Natural killer cell treated with Interleukin-12 subunit alpha and Interleukin-12 subunit beta and Interleukin-15 and Interleukin-18, amount 100 ng/mL, for 72 hours (primary cell): Measurements from ENCODE around the gene DIO3. TPM values are rescaled to one million over a fixed set of nuclear protein-coding genes. Genes with fewer than 3 reads are reported as not detected.

Experiments
- ATAC-seq, 2 donors: fragments of 150-1000 bp; cut with Tn5 transposase in 1 of 2; sonication (Bioruptor Pico), chemical (Tn5 transposase) in 1 of 2; 2 replicates each; pipeline ENCODE4 v1.10.0; 2021
- DNase-seq: peaks from one replicate; pipeline ENCODE4 v3.0.0; 2022; ENCODE audit warnings: low spot score
- H3K27ac Mint-ChIP-seq, 2 donors: 1 replicate in 1 of 2; 2 replicates in 1 of 2; pipeline ENCODE4 v1.8.0; 2022; ENCODE audit warnings: mixed read lengths in 2 of 2, mild to moderate bottlenecking in 1 of 2, moderate library complexity in 1 of 2
- H3K27me3 Mint-ChIP-seq, 2 donors: 1 replicate in 1 of 2; 2 replicates in 1 of 2; pipeline ENCODE4 v1.8.0; 2022; ENCODE audit warnings: mixed read lengths in 2 of 2
- H3K36me3 Mint-ChIP-seq: one replicate; pipeline ENCODE4 v1.8.0; 2022; ENCODE audit warnings: mixed read lengths
- H3K4me1 Mint-ChIP-seq, 2 donors: 1 replicate in 1 of 2; 2 replicates in 1 of 2; pipeline ENCODE4 v1.8.0; 2022; ENCODE audit warnings: low read depth in 2 of 2, mixed read lengths in 2 of 2, mild to moderate bottlenecking in 1 of 2
- H3K4me3 Mint-ChIP-seq: one replicate; pipeline ENCODE4 v1.8.0; 2022; ENCODE audit warnings: mixed read lengths
- H3K9me3 Mint-ChIP-seq: 2 replicates; pipeline ENCODE4 v1.8.0; 2022; ENCODE audit warnings: mixed read lengths
- total RNA-seq, 2 donors: library from RNA; stranded (reverse); gene quantifications; one replicate each; pipeline ENCODE4 v1.2.3, GENCODE V29; 2022

Gene DIO3
- total RNA-seq, 2 donors from 2014 or later, result not detected

DNA sequence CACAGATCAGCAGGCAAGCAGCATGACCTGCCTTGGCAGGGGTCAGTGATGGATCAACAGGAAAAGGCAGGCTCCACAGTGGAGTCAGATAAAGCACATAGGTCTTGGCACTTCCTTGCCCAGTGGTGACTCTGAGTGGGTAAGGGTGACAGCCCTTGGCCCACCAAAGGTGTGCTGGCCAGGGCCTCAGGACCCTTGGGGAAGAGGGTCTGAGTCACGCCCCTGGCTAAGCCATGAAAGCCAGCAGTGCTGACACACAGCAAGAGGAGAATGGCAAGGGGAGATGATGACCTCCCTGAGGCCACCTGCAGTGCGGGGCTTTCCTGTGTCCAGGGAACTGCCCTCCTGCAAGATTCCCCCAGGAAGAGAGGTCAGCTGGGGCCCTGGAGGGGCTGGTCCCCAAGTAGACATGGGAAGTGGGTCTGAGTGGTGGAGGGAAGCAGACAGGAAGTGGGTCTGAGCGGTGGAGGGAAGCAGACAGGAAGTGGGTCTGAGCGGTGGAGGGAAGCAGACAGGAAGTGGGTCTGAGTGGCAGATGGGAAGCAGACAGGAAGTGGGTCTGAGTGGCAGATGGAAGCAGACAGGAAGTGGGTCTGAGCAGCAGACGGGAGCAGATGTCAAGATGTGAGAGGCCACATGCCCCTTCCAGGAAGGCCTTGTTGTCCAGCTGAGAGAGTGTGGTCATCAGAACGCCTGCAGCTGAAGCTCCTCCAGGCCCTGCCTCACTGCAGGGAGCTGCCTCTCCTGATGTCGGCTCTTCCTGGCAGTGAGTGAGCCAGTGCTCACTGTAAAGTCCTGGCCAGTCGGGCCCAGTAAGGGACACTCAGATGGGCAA, 34.8 kb downstream of the DIO3 start:
- peak; percentile 75 for DNase-seq
- Mint-ChIP-seq H3K27ac (peak overlapping the region; percentile 88 to 96), H3K4me1 (peaks cover 35 to 41% of the 10 kb centered on the region in 2 donors), H3K4me3 (peak overlapping the region; percentile 74), H3K36me3 (no peaks in the 10 kb centered on the region), H3K27me3 (no peaks in the 10 kb centered on the region), H3K9me3 (no peaks in the 10 kb centered on the region)
- ATAC-seq, result peak; percentile 65 to 79

DNA sequence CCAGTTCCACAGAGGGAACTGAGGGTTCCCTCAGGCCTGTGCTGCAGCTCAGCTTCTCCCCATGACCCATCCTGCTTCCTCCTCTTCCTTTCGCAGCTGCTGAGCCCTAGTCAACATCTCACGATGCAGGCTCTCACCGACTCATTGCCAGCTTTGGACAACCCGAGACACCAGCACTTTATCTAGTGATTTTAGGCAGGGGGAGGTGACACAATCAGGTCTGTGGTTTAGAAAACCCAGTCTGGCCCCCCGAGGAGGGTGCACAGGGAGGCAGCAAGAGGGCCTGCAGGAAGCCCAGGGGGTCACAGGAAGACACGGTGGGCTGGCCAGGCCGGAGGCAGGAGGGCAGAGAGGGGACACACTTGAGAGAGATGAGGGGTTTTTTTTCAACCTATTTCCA, 35.4 kb downstream of the DIO3 start:
- Mint-ChIP-seq H3K9me3 (no peaks in the 10 kb centered on the region), H3K4me3 (peak overlapping the region; percentile 74), H3K4me1 (peaks cover 35 to 41% of the 10 kb centered on the region in 2 donors), H3K27ac (peak overlapping the region; percentile 88 to 96), H3K27me3 (no peaks in the 10 kb centered on the region), H3K36me3 (no peaks in the 10 kb centered on the region)
- no peak for DNase-seq
- no peak for ATAC-seq

DNA sequence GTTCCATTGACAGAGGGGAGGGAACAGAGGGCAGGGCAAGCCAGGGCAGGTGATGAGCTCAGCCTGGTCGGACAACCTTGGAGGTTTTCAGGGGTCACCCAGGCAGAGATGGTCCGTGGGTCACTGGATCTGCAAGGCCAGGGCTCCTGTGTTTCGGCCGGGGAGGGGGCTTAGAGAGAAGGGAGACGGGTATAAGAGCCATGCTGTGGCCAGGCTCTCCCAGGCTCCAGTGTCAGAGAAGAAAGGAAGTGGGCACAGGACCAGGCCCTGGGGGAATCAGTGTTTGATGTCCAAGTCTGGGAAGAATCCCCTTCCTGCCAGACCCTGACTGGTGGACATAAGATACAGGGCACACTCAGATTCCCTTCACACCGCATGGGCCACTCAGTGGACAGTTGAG, 36.9 kb downstream of the DIO3 start:
- no peak for ATAC-seq
- H3K4me1 Mint-ChIP-seq, result peaks cover 35 to 41% of the 10 kb centered on the region in 2 donors

DNA sequence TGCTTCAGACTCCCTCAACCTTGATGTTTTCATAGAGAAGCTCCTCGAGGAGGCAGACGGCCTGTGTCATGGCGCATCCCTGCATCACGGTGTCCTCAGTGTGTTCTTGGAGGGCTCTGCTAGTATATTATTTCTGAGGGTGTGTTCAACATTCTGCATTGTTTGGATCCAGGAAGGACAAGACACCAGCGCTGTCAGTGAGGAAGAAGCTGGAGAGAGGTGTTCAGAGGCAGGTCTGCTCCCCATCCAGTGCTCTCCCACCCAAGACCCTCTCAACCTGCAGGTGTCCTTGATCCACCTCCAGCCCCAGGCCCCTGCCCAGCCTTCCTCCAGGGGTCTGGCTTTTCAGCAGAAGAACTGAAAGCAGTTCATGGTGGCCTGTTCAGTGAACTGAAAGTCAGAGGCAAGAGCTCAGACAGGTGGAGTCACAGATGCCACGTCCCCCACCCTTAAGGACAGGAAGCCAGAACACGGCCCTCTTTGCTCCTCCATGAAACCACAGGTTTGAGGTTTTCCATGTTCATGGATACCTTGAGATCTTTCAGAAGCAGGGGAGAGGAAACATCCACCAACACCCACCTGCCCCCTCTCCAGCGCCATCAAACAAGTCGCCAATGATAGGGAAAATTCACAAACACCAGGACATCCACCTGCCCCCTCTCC, 37.4 kb downstream of the DIO3 start:
- Mint-ChIP-seq H3K9me3 (no peaks in the 10 kb centered on the region), H3K27me3 (no peaks in the 10 kb centered on the region), H3K4me3 (no peak overlapping the region), H3K4me1 (peaks cover 35 to 38% of the 10 kb centered on the region in 2 donors), H3K27ac (peak overlapping the region in 1 of 2 donors; percentile 50), H3K36me3 (no peaks in the 10 kb centered on the region)
- ATAC-seq, result no peak
- DNase-seq, result no peak

More for the DNA sequence above, 36.9 kb downstream of the DIO3 start:
- no peaks in the 10 kb centered on the region for H3K27me3 Mint-ChIP-seq
- H3K36me3 Mint-ChIP-seq, result no peaks in the 10 kb centered on the region
- no peaks in the 10 kb centered on the region for H3K9me3 Mint-ChIP-seq
- DNase-seq, result no peak
- H3K4me3 Mint-ChIP-seq, result no peak overlapping the region
- peak overlapping the region; percentile 9 to 75 for H3K27ac Mint-ChIP-seq

GRCh38 chr14:101599234-101599885, 38.1 kb downstream of the DIO3 start:
- H3K36me3 Mint-ChIP-seq, result no peaks in the 10 kb centered on the region
- H3K4me3 Mint-ChIP-seq, result no peak overlapping the region
- ATAC-seq, result no peak
- H3K9me3 Mint-ChIP-seq, result no peaks in the 10 kb centered on the region
- H3K27ac Mint-ChIP-seq, result peak overlapping the region in 1 of 2 donors; percentile 50
- no peak for DNase-seq
- peaks cover 0 to 3% of the 10 kb centered on the region in 2 donors for H3K27me3 Mint-ChIP-seq
- peaks cover 30 to 31% of the 10 kb centered on the region in 2 donors for H3K4me1 Mint-ChIP-seq

GRCh38 chr14:101600336-101600890, 39.1 kb downstream of the DIO3 start:
- no peak overlapping the region for H3K27ac Mint-ChIP-seq
- H3K36me3 Mint-ChIP-seq, result no peaks in the 10 kb centered on the region
- H3K4me1 Mint-ChIP-seq, result peaks cover 27 to 33% of the 10 kb centered on the region in 2 donors
- H3K27me3 Mint-ChIP-seq, result peaks cover 5 to 7% of the 10 kb centered on the region in 2 donors
- no peak for ATAC-seq
- no peaks in the 10 kb centered on the region for H3K9me3 Mint-ChIP-seq
- no peak for DNase-seq
- H3K4me3 Mint-ChIP-seq, result no peak overlapping the region

DNA sequence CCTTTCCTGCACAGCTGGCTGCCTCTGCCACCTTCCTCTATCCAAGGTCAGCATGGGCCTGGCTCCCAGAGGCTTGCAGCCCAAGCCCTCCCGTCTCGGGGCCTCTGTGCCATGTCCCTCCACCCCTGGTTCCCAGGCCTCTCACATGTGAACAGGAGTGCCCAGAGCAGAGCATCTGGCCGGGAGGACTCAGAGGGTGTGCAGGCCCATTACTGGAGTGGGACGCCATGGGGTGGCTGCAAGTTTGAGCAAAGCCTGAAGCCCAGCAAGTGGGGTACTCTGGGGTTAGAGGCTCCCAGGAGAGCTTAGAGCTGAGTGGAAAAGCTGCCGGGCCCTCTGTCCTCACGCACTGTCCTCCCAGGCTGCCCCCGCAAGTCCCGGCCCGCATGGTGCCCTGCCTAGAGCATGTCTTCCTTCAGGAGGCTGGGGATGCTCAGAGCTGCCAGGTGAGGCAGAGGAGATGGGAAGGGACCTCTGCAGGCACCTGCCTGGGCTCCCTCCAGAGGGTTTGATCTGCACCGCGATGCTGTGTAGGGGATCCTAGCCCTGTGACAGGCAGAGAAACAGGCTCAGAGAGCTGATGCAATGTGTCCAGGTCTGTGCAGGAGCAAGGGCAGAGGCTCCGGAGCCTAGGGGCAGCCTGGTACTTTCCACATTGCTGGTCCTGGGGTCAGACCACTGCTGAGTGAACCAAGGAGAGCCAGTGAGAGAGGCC, 39.8 kb downstream of the DIO3 start:
- H3K4me1 Mint-ChIP-seq, result peaks cover 22 to 30% of the 10 kb centered on the region in 2 donors
- no peaks in the 10 kb centered on the region for H3K36me3 Mint-ChIP-seq
- H3K27me3 Mint-ChIP-seq, result peaks cover 12 to 13% of the 10 kb centered on the region in 2 donors
- no peaks in the 10 kb centered on the region for H3K9me3 Mint-ChIP-seq
- no peak overlapping the region for H3K4me3 Mint-ChIP-seq
- ATAC-seq (no peak), DNase-seq (no peak)
- no peak overlapping the region for H3K27ac Mint-ChIP-seq

GRCh38 chr14:101601606-101602465, 40.5 kb downstream of the DIO3 start:
- peaks cover 18 to 20% of the 10 kb centered on the region in 2 donors for H3K27me3 Mint-ChIP-seq
- DNase-seq, result no peak
- H3K4me3 Mint-ChIP-seq, result no peak overlapping the region
- H3K36me3 Mint-ChIP-seq, result no peaks in the 10 kb centered on the region
- no peaks in the 10 kb centered on the region for H3K9me3 Mint-ChIP-seq
- no peak overlapping the region for H3K27ac Mint-ChIP-seq
- H3K4me1 Mint-ChIP-seq, result peaks cover 14 to 22% of the 10 kb centered on the region in 2 donors
- ATAC-seq, result peak in 1 of 2 donors; percentile 37

- Mint-ChIP-seq H3K4me1 (peaks cover 9 to 18% of the 10 kb centered on the region in 2 donors), H3K36me3 (no peaks in the 10 kb centered on the region), H3K9me3 (no peaks in the 10 kb centered on the region), H3K27ac (no peak overlapping the region), H3K4me3 (no peak overlapping the region), H3K27me3 (peaks cover 18 to 20% of the 10 kb centered on the region in 2 donors)
- no peak for DNase-seq
- ATAC-seq, result no peak
Measured at GRCh38 chr14:101602466-101602840, 41.2 kb downstream of the DIO3 start.

GRCh38 chr14:101603096-101603495, 41.8 kb downstream of the DIO3 start:
- H3K4me3 Mint-ChIP-seq, result no peak overlapping the region
- DNase-seq (no peak), ATAC-seq (no peak)
- H3K27me3 Mint-ChIP-seq, result peaks cover 20 to 24% of the 10 kb centered on the region in 2 donors
- H3K9me3 Mint-ChIP-seq, result no peaks in the 10 kb centered on the region
- H3K27ac Mint-ChIP-seq, result no peak overlapping the region
- H3K36me3 Mint-ChIP-seq, result no peaks in the 10 kb centered on the region
- peaks cover 4 to 12% of the 10 kb centered on the region in 2 donors for H3K4me1 Mint-ChIP-seq

DNA sequence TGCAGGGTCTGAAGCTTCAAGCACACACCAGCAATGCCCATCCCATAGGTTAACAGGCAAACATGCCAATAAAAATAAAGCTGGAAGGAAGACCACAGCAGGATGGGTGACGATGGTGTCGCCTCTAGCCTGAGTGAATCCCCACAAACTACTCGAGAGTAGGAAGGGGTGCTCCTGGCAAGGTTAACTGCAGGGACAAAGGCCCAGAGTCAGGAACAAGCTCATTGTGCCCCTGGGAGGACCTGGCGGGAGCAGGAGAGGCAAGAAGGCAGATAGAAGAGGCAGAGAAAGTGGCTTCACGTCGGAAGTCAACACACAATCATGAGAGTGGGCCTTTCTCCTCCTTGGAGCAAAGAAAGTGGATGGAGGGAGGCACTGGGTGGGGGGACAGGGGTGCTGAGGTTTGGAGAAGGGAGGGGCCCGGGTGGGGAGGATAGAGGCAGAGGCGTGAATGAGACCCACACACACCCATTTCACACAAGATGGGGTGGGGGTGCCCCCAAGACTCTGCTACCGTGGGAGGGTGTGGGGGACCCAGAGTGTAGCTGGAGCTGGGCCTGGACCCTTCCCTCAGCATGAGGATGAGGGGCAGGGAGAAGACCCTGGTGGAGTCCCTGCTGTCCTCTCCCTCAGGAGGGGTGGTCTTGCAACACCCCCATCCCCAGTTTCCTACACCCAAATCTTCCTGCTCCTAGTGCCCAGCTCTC, 43.1 kb downstream of the DIO3 start:
- H3K27me3 Mint-ChIP-seq, result peaks cover 30 to 37% of the 10 kb centered on the region in 2 donors
- H3K9me3 Mint-ChIP-seq, result no peaks in the 10 kb centered on the region
- H3K36me3 Mint-ChIP-seq, result no peaks in the 10 kb centered on the region
- DNase-seq (no peak), ATAC-seq (peak in 1 of 2 donors; percentile 52)
- H3K27ac Mint-ChIP-seq, result no peak overlapping the region
- no peak overlapping the region for H3K4me3 Mint-ChIP-seq
- H3K4me1 Mint-ChIP-seq, result peaks cover 4 to 8% of the 10 kb centered on the region in 2 donors
